ENCODE data around the gene NME7.

Gene NME7

GRCh38 chr1:169387399-169387798, 19.8 kb upstream of the NME7 start:
- TF ChIP-seq, protein P1, sequence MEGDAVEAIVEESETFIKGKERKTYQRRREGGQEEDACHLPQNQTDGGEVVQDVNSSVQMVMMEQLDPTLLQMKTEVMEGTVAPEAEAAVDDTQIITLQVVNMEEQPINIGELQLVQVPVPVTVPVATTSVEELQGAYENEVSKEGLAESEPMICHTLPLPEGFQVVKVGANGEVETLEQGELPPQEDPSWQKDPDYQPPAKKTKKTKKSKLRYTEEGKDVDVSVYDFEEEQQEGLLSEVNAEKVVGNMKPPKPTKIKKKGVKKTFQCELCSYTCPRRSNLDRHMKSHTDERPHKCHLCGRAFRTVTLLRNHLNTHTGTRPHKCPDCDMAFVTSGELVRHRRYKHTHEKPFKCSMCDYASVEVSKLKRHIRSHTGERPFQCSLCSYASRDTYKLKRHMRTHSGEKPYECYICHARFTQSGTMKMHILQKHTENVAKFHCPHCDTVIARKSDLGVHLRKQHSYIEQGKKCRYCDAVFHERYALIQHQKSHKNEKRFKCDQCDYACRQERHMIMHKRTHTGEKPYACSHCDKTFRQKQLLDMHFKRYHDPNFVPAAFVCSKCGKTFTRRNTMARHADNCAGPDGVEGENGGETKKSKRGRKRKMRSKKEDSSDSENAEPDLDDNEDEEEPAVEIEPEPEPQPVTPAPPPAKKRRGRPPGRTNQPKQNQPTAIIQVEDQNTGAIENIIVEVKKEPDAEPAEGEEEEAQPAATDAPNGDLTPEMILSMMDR (IDR thresholded peaks at IDR 0.05; ENCODE audit: extremely low read depth, insufficient read depth, missing control alignments), result no peak
- no peak for DNase-seq (ENCODE audit: low spot score)
- in situ Hi-C loops (cut with MboI; ENCODE audit: low pct_unique_long_range_greater_than_20kb, low sequenced_read_pairs, unreplicated experiment), result no loop called here

- TF ChIP-seq, protein P1 (IDR thresholded peaks at IDR 0.05; ENCODE audit: extremely low read depth, insufficient read depth, missing control alignments), result no peak
- in situ Hi-C loops (cut with MboI; ENCODE audit: low pct_unique_long_range_greater_than_20kb, low sequenced_read_pairs, unreplicated experiment), result no loop called here
- no peak for DNase-seq (ENCODE audit: low spot score)
These were observed 15.9 kb upstream of the NME7 start for GRCh38 chr1:169383449-169383848.

- TF ChIP-seq, protein P1 (IDR thresholded peaks at IDR 0.05; ENCODE audit: extremely low read depth, insufficient read depth, missing control alignments), result no peak
- in situ Hi-C loops (cut with MboI; ENCODE audit: low pct_unique_long_range_greater_than_20kb, low sequenced_read_pairs, unreplicated experiment), result no loop called here
- DNase-seq (ENCODE audit: low spot score), result no peak
These were observed 13.6 kb upstream of the NME7 start for GRCh38 chr1:169381162-169381561.

- no peak for DNase-seq (ENCODE audit: low spot score)
- in situ Hi-C loops (cut with MboI; ENCODE audit: low pct_unique_long_range_greater_than_20kb, low sequenced_read_pairs, unreplicated experiment), result no loop called here
- TF ChIP-seq, protein P1 (IDR thresholded peaks at IDR 0.05; ENCODE audit: extremely low read depth, insufficient read depth, missing control alignments), result no peak
These were observed 3.8 kb upstream of the NME7 start for GRCh38 chr1:169371404-169371803.

DNA sequence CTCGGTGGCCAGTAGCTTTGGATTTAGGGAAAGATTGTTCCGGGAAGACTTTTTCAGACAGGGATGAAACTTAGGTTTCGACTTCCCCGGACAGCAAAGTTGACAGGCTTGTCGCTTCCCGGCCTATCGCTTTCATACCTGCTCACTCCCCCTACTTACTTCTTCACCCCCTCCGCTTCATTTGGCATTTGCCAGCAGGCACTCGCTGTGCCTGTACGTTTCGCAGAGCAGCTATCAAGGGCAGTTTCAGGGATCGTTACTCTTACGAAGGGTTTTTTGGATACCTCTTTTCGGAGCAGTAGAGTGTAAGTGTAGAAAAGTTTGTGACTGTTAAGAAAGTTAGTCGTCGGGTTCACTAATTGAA, 791 bp upstream of the NME7 start:
- in situ Hi-C loops (cut with MboI; ENCODE audit: low pct_unique_long_range_greater_than_20kb, low sequenced_read_pairs, unreplicated experiment), result no loop called here
- TF ChIP-seq, protein P1 (IDR thresholded peaks at IDR 0.05; ENCODE audit: extremely low read depth, insufficient read depth, missing control alignments), result no peak
- DNase-seq (ENCODE audit: low spot score), result no peak

GRCh38 chr1:169367096-169367685, 406 bp downstream of the NME7 start:
- in situ Hi-C loops (cut with MboI; ENCODE audit: low pct_unique_long_range_greater_than_20kb, low sequenced_read_pairs, unreplicated experiment), result no loop called here
- DNase-seq (ENCODE audit: low spot score), result no peak
- TF ChIP-seq, protein P1 (IDR thresholded peaks at IDR 0.05; ENCODE audit: extremely low read depth, insufficient read depth, missing control alignments), result no peak

DNA sequence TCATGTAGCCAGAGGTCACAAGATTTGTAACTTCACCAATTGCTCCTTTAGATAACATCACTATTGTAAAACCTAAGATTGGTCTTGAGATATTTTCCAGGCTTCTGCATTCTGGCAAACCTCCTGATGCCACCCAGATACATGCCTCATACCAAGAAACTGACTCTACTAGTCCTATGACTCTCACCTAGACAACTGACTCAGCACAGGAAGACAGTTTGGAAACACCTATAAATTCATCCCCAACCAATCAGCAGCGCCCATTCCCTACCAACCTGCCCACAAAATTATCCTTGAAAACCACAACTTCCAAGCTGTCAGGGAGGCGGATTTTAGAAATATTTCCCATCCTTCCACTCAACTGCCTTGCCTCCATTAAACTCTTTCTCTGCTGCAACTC, 2.6 kb downstream of the NME7 start:
- no peak for DNase-seq (ENCODE audit: low spot score)
- TF ChIP-seq, protein P1 (IDR thresholded peaks at IDR 0.05; ENCODE audit: extremely low read depth, insufficient read depth, missing control alignments), result no peak
- in situ Hi-C loops (cut with MboI; ENCODE audit: low pct_unique_long_range_greater_than_20kb, low sequenced_read_pairs, unreplicated experiment), result no loop called here
